KMS-11 (cell line): ENCODE results near the gene PSORS1C1.

Source experiments
- H2AFZ ChIP-seq: fragments of 200-600 bp; sonication (generic); 2 replicates; pipeline ENCODE4 v1.6.1; 2016; ENCODE audit warnings: antibody characterized with exemption, mixed run types, low read depth
- H3K27ac ChIP-seq: fragments of 200-600 bp; sonication (generic); 2 replicates; pipeline ENCODE4 v1.6.1; 2016; ENCODE audit warnings: mild to moderate bottlenecking, mixed run types
- H3K27me3 ChIP-seq: fragments of 200-600 bp; sonication (generic); 2 replicates; pipeline ENCODE4 v1.6.1; 2017; ENCODE audit warnings: mild to moderate bottlenecking, low read depth, mixed run types, moderate library complexity; ENCODE audit not compliant: insufficient read depth
- H3K36me3 ChIP-seq: fragments of 200-600 bp; sonication (generic); 2 replicates; pipeline ENCODE4 v1.6.1; 2017; ENCODE audit warnings: mild to moderate bottlenecking, mixed run types; ENCODE audit not compliant: insufficient read depth
- H3K4me1 ChIP-seq: fragments of 200-600 bp; sonication (generic); 2 replicates; pipeline ENCODE4 v1.6.1; 2016; ENCODE audit warnings: mild to moderate bottlenecking, low read depth, mixed run types; ENCODE audit not compliant: poor library complexity, severe bottlenecking
- H3K4me2 ChIP-seq: fragments of 200-600 bp; sonication (generic); 2 replicates; pipeline ENCODE4 v1.7.0; 2016; ENCODE audit warnings: mild to moderate bottlenecking, mixed run types
- H3K4me3 ChIP-seq: fragments of 200-600 bp; sonication (generic); IDR thresholded peaks from 2 replicates; pipeline ENCODE4 v1.6.1; 2017; ENCODE audit warnings: low read depth, low read length, mixed read lengths; ENCODE audit not compliant: insufficient read depth
- H3K79me2 ChIP-seq: fragments of 200-600 bp; sonication (generic); 2 replicates; pipeline ENCODE4 v1.6.1; 2016; ENCODE audit warnings: low read depth, mixed run types; ENCODE audit not compliant: insufficient read depth
- H3K9ac ChIP-seq: fragments of 200-600 bp; sonication (generic); 2 replicates; pipeline ENCODE4 v1.6.1; 2016; ENCODE audit warnings: mild to moderate bottlenecking, mixed run types
- H4K20me1 ChIP-seq: fragments of 200-600 bp; sonication (generic); 2 replicates; pipeline ENCODE4 v1.6.1; 2016; ENCODE audit warnings: mild to moderate bottlenecking, mixed run types; ENCODE audit not compliant: insufficient read depth
- CTCF ChIP-seq: fragments of 200-600 bp; sonication (generic); conservative IDR thresholded peaks from 2 replicates; pipeline ENCODE4 v1.6.1; 2017; ENCODE audit warnings: low read depth, mild to moderate bottlenecking, antibody characterized with exemption, low read length, moderate library complexity, mixed read lengths

PSORS1C1 gene

GRCh38 chr6:31120151-31120915 is 5.7 kb downstream of the PSORS1C1 start, which contains the start of gene CDSN:
TSS of gene CDSN (minus strand) at chr6:31120446. CDS start at chr6:31120419, 27 bp downstream.
- no peak within 1 kb of the TSS for H3K27ac ChIP-seq
- no peak within 1 kb of the TSS for H3K4me3 ChIP-seq
- H3K9ac ChIP-seq: no peak within 1 kb of the TSS
- H3K36me3 ChIP-seq: no peaks in the 10 kb centered on the region
- no peaks in the 10 kb centered on the region for H4K20me1 ChIP-seq
- peaks cover 43% of the 10 kb centered on the region; the same call in 1 of the 2 replicates for H3K27me3 ChIP-seq
- no peak for TF ChIP-seq CTCF
- H3K4me1 ChIP-seq: no peaks in the 10 kb centered on the region
- no peak within 1 kb of the TSS for H2AFZ ChIP-seq
- no peak within 1 kb of the TSS for H3K4me2 ChIP-seq
- H3K79me2 ChIP-seq: no peaks in the 10 kb centered on the region

GRCh38 chr6:31121131-31121790 is 6.7 kb downstream of the PSORS1C1 start:
- Histone ChIP-seq H3K27ac (no peak overlapping the region), H4K20me1 (no peaks in the 10 kb centered on the region), H3K4me1 (no peaks in the 10 kb centered on the region), H2AFZ (no peak overlapping the region), H3K27me3 (peaks cover 35% of the 10 kb centered on the region; the same call in 1 of the 2 replicates), H3K36me3 (no peaks in the 10 kb centered on the region), H3K4me2 (no peak overlapping the region), H3K79me2 (no peaks in the 10 kb centered on the region), H3K4me3 (no peak overlapping the region), H3K9ac (no peak overlapping the region)
- no peak for TF ChIP-seq CTCF

GRCh38 chr6:31122791-31123706 is 8.4 kb downstream of the PSORS1C1 start:
- no peak overlapping the region for H2AFZ ChIP-seq

More at GRCh38 chr6:31122791-31123706, 8.4 kb downstream of the PSORS1C1 start:
- Histone ChIP-seq H3K36me3 (no peaks in the 10 kb centered on the region), H3K4me1 (peaks cover 4% of the 10 kb centered on the region), H3K4me3 (no peak overlapping the region), H3K79me2 (no peaks in the 10 kb centered on the region), H3K4me2 (no peak overlapping the region), H4K20me1 (no peaks in the 10 kb centered on the region), H3K27ac (no peak overlapping the region), H3K9ac (no peak overlapping the region), H3K27me3 (peaks cover 17% of the 10 kb centered on the region; the same call in 1 of the 2 replicates)
- no peak for TF ChIP-seq CTCF
